Measurements from ENCODE around the gene MORF4L1.
"Not testable (repeated sequence)": the region's sequence is repeated elsewhere in the genome, so short reads cannot be mapped to it uniquely, and the experiment has no call there.

Gene MORF4L1

DNA sequence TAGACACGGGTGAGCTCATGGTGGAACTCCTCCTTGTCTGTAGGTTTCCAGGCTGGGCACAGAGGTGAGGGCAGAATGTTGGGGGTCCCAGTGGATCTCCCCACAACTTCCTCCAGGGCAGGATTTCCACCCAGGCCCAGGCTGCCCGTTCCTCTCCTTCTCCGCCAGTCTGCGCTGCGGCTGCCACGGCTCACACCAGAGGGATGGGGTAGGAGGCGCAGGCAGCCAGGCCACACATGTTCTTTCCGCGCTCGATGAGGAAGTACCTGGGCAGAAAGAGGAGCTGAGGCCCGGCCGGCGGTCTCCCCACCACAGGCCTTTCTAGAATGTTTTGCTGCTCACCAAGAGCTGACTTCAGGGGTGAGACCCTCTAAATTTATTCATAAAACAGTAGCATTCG lies 49.2 kb downstream of the MORF4L1 start:
- Histone ChIP-seq H3K4me3 (ENCODE audit: low read length) (no peak overlapping the region), H3K27me3 (ENCODE audit: insufficient read depth, low read length) (no peaks in the 10 kb centered on the region), H3K9me3 (ENCODE audit: insufficient read depth, low read depth, low read length) (no peaks in the 10 kb centered on the region), H3K9ac (ENCODE audit: low read depth, low read length) (no peak overlapping the region), H3K36me3 (ENCODE audit: insufficient read depth, low read depth, low read length) (peaks cover 35% of the 10 kb centered on the region), H3K27ac (ENCODE audit: low read length) (no peak overlapping the region), H3K4me1 (ENCODE audit: insufficient read depth, low read length) (no peaks in the 10 kb centered on the region)

DNA sequence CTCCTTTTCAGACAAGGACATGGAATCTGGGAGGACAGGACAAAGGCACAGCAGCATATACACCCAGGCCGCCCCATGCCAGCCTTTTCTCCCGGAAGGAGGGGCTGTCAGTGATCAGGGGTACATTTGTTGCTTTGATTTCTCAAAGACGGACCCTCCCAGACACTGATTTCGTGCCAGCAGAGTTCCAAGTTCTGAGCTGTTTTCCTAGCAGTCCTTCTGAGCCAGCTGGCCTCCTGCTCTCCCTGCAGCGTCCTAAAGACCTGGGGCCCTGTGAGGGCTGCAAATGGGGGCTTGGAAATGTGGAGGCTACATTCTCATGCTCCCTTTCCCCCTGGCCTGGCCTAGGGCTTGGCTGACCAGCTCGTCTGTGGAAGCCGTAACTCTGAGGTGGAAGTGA lies 49.8 kb downstream of the MORF4L1 start:
- Histone ChIP-seq H3K9ac (ENCODE audit: low read depth, low read length) (no peak overlapping the region), H3K36me3 (ENCODE audit: insufficient read depth, low read depth, low read length) (peaks cover 35% of the 10 kb centered on the region)

DNA sequence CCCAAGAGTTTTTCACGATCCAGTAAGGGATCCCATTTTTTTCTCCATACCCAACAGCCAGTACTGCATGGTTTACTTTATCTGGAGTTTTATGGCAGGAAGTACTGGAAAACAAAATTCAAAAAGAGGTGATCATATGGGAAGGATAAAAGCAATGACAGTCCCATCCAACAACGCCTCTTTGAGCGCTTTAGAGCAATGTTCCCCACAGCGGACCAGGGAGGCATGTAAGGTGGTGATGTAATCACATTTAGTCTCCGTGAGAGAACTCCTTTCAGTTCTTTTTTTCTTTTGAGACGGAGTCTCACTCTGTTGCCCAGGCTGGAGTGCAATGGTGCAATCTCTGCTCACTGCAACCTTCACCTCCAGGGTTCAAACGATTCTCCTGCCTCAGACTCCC lies 50.3 kb downstream of the MORF4L1 start:
- Histone ChIP-seq H3K27ac (ENCODE audit: low read length) (no peak overlapping the region), H3K4me1 (ENCODE audit: insufficient read depth, low read length) (no peaks in the 10 kb centered on the region), H3K9me3 (ENCODE audit: insufficient read depth, low read depth, low read length) (no peaks in the 10 kb centered on the region), H3K4me3 (ENCODE audit: low read length) (no peak overlapping the region), H3K27me3 (ENCODE audit: insufficient read depth, low read length) (no peaks in the 10 kb centered on the region), H3K9ac (ENCODE audit: low read depth, low read length) (no peak overlapping the region), H3K36me3 (ENCODE audit: insufficient read depth, low read depth, low read length) (peaks cover 35% of the 10 kb centered on the region)

More for the DNA sequence above, 49.8 kb downstream of the MORF4L1 start:
- no peaks in the 10 kb centered on the region for H3K9me3 ChIP-seq (ENCODE audit: insufficient read depth, low read depth, low read length)
- no peak overlapping the region for H3K27ac ChIP-seq (ENCODE audit: low read length)
- no peaks in the 10 kb centered on the region for H3K4me1 ChIP-seq (ENCODE audit: insufficient read depth, low read length)
- no peak overlapping the region for H3K4me3 ChIP-seq (ENCODE audit: low read length)
- no peaks in the 10 kb centered on the region for H3K27me3 ChIP-seq (ENCODE audit: insufficient read depth, low read length)

DNA sequence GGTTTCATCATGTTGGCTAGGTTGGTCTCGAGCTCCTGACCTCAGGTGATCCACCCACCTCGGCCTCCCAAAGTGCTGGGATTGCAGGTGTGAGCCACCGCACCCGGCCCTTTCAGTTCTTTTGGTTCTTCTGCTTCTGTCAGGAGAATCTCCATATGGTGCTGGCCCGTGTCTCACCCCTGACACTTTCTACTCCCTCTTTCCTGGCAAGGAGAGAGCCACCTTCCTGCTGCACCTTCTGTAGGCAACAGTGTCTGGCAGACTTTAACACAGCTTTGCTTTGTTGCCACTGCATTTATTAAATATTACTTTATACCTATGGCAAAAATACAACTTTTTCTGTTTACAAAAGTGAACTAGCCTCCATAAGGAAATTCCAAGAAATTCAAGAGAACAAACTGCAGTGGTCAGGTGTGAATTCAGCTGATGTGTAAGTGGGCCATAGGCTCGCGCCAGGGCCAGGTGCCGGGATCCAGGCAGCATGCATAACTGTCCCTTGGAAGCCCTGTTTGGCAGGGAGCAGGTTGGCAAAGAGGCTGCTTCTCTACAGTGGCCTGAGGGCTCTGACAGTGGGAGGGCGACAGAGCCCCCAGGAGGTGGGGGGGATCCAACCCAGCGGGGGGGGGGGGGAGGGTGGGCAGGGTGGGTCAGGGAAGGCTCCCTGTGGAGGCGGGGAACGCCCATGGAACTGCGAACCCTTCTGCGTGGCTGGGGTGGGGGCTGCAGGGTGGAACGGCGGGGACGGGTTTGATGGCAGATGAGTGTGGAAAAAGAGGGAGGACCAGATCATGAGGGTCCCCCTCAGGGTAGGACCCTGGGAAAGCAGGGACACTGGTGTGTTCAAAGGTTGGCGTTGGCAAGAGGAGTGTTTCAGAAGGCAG lies 51.0 kb downstream of the MORF4L1 start:
- Histone ChIP-seq H3K4me3 (ENCODE audit: low read length) (no peak overlapping the region), H3K9me3 (ENCODE audit: insufficient read depth, low read depth, low read length) (no peaks in the 10 kb centered on the region), H3K27me3 (ENCODE audit: insufficient read depth, low read length) (no peaks in the 10 kb centered on the region), H3K4me1 (ENCODE audit: insufficient read depth, low read length) (no peaks in the 10 kb centered on the region), H3K9ac (ENCODE audit: low read depth, low read length) (no peak overlapping the region), H3K36me3 (ENCODE audit: insufficient read depth, low read depth, low read length) (peaks cover 35% of the 10 kb centered on the region), H3K27ac (ENCODE audit: low read length) (no peak overlapping the region)

DNA sequence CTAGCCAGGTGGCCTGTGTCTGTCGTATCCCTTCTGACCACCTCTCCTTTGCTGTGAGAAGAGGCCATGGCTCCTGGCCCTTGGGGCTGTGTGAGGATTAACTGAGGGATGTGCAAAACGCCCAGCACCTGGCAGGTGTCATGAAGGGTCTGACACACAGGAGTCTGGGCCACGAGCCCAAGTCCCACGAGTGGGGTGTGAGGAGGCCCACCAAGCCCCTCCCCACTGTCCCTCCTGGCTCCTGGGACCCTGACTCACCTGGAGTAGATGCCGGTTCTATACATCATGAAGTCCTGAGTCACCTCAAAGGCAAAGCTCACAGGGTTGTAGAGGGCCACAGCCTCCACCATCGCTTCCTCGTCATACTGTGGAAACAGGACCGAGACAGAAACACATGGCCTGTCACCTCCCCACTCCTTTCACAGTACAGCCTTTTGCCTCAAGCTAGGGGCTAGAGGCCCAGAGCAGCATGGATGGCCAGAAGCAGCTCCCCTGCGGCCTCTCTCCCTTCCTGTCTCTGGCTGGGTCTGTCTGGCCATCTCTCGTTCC lies 52.5 kb downstream of the MORF4L1 start:
- Histone ChIP-seq H3K4me3 (ENCODE audit: low read length) (no peak overlapping the region), H3K9ac (ENCODE audit: low read depth, low read length) (no peak overlapping the region), H3K9me3 (ENCODE audit: insufficient read depth, low read depth, low read length) (no peaks in the 10 kb centered on the region), H3K36me3 (ENCODE audit: insufficient read depth, low read depth, low read length) (peaks cover 23% of the 10 kb centered on the region), H3K27me3 (ENCODE audit: insufficient read depth, low read length) (no peaks in the 10 kb centered on the region), H3K27ac (ENCODE audit: low read length) (no peak overlapping the region), H3K4me1 (ENCODE audit: insufficient read depth, low read length) (no peaks in the 10 kb centered on the region)

DNA sequence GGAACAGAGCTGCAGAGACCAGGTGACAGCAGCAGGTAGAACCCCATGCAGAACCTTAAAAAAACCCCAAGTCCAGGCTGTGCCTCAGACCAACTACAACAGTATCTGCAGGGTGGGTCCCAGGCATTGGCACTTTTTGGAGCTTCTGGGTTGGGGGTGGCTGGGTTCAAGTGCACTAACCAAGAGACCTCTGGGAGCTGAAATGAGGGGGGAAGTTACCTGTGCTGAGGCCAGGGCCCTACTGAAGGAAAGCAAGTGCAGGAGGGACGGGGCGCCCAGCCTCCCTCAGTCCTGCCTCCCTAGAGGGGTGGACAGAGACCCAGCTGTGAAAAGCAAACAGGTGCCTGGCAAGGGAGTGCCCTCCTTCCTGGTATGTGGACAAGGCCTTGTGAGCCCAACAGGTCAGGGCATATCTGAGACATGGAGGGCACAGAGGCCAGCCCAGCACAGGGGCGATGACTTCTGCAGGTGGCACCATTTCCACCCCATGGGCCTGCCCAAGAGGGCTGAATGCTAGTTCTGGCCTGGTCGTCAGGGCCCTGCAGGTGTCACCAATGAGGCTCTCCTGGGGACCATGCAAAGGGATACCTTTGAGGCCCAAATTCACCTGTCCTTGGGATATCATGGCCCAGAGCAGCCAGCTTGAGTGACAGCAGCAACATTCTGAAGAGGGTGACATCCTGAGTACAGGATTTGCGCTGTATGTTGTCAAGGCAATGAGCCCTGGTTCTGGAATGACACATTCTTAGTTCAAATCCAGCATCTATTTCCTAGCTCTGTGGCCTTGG lies 53.5 kb downstream of the MORF4L1 start:
- Histone ChIP-seq H3K27me3 (ENCODE audit: insufficient read depth, low read length) (no peaks in the 10 kb centered on the region), H3K4me3 (ENCODE audit: low read length) (no peak overlapping the region), H3K9me3 (ENCODE audit: insufficient read depth, low read depth, low read length) (no peaks in the 10 kb centered on the region), H3K36me3 (ENCODE audit: insufficient read depth, low read depth, low read length) (peaks cover 21% of the 10 kb centered on the region), H3K4me1 (ENCODE audit: insufficient read depth, low read length) (no peaks in the 10 kb centered on the region), H3K27ac (ENCODE audit: low read length) (no peak overlapping the region), H3K9ac (ENCODE audit: low read depth, low read length) (no peak overlapping the region)

DNA sequence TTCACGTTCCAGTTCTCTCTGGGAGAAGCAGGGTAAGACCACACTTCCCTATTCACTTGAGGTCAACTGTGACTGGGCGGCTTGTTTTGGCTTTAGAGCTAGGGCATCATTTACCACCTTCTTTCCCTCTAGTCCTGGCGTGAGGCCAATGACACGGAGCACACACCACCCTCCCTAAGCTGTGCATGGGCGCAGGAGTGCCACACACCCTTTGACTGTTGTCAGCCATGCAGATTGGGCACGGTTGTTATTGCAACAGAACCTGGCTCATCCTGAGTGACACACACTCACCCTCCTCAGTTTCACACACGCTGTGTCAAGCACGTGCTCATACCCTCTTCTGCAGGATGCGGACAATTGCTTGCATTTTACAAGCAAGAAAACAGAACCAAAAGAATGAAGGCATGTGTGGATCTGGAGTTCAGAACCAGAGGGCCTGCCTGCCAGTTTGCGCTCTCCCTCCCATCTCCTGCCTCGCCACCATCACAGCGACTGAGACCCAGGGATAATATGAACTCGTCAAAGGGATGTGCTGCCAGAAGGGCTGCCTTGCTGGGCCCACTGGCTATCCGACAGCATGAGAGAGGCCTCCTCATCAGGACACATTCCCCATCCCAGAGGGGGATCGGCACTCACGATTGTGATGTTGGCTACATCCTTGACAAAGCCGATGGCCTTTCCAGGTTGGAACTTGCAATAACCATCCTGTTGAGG lies 54.5 kb downstream of the MORF4L1 start:
- no peak overlapping the region for H3K27ac ChIP-seq (ENCODE audit: low read length)
- H3K9ac ChIP-seq (ENCODE audit: low read depth, low read length): no peak overlapping the region
- H3K27me3 ChIP-seq (ENCODE audit: insufficient read depth, low read length): no peaks in the 10 kb centered on the region
- H3K9me3 ChIP-seq (ENCODE audit: insufficient read depth, low read depth, low read length): no peaks in the 10 kb centered on the region
- peaks cover 10% of the 10 kb centered on the region for H3K36me3 ChIP-seq (ENCODE audit: insufficient read depth, low read depth, low read length)
- H3K4me3 ChIP-seq (ENCODE audit: low read length): no peak overlapping the region
- no peaks in the 10 kb centered on the region for H3K4me1 ChIP-seq (ENCODE audit: insufficient read depth, low read length)

DNA sequence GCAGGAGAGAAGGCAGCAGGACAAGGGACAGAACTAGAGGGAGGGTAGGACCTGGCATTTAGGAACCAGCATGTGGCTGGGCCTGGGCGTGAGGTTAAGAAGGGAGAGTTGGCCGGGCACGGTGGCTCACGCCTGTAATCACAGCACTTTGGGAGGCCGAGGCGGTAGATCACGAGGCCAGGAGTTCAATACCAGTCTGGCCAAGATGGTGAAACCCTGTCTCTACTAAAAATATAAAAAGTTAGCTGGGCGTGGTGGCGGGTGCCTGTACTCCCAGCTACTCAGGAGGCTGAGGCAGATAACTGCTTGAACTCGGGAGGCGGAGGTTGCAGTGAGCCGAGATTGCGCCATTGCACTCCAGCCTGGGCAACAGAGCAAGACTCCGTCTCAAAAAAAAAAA lies 55.5 kb downstream of the MORF4L1 start:
- not testable (repeated sequence) for H3K9ac ChIP-seq (ENCODE audit: low read depth, low read length); H3K36me3 ChIP-seq (ENCODE audit: insufficient read depth, low read depth, low read length); H3K27ac ChIP-seq (ENCODE audit: low read length); H3K27me3 ChIP-seq (ENCODE audit: insufficient read depth, low read length); H3K4me1 ChIP-seq (ENCODE audit: insufficient read depth, low read length); H3K9me3 ChIP-seq (ENCODE audit: insufficient read depth, low read depth, low read length); H3K4me3 ChIP-seq (ENCODE audit: low read length)

DNA sequence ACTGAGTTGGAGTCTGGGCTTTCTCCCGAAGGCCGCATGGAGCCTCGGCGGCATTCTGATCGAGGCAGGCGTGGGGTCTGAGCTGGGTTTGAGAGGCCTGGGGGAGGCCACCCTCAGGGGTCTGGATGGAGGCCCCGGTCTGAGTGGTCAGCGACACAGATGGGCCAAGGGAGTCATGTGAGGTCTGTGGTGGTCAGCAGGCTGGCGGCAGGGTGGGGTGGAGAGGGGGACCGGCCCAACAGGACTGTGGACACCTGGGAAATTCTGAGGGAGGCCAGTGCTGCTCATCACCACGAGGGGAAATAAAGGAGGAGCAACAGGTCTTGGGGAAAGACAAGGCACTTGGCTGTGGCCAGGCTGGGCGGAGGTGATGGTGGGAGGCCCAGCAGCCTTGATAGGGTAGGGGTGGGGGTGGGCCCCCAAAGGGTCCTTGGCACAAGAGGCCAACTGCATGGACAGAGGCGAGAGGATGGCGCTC lies 56.0 kb downstream of the MORF4L1 start:
- no peaks in the 10 kb centered on the region for H3K27me3 ChIP-seq (ENCODE audit: insufficient read depth, low read length)
- H3K27ac ChIP-seq (ENCODE audit: low read length): no peak overlapping the region
- no peak overlapping the region for H3K9ac ChIP-seq (ENCODE audit: low read depth, low read length)
- no peaks in the 10 kb centered on the region; the same call in 1 of the 2 replicates for H3K36me3 ChIP-seq (ENCODE audit: insufficient read depth, low read depth, low read length)
- no peak overlapping the region for H3K4me3 ChIP-seq (ENCODE audit: low read length)
- H3K4me1 ChIP-seq (ENCODE audit: insufficient read depth, low read length): no peaks in the 10 kb centered on the region
- no peaks in the 10 kb centered on the region for H3K9me3 ChIP-seq (ENCODE audit: insufficient read depth, low read depth, low read length)

DNA sequence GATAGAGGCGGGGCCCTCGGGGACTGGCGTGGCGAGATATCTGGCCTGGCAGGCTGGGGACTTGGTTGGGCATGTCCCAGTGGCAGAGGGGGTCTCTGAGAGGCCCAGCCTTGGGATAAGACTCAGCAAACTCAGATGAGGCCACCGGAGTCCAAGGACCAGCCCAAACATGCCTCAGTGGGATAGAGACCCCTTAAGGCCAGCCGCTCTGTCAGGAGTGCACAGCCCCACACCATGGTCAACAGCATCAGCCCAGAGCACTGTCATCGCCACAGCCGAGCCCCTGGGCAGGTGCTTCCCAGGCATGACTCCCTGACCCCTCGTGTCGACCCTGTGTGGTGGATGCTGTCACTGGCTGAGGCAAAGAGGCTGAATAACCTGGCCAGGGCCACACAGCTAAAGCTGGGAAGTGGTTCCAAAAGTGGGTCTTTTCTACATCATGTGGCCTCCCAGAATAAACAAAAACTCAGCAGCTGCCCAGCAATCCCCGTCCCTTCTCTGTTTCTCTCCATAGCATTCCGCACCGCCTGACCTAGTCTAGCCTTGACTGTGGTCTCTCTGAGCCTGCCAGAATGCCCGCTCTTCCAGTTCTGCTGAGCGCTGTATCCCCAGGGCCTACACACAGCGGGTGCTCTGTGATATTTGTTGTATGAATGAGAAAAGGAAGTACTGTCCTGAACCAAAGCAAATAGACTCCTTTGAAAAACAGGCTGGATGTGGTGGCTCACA lies 57.0 kb downstream of the MORF4L1 start:
- Histone ChIP-seq H3K27ac (ENCODE audit: low read length) (no peak overlapping the region), H3K27me3 (ENCODE audit: insufficient read depth, low read length) (no peaks in the 10 kb centered on the region), H3K4me1 (ENCODE audit: insufficient read depth, low read length) (no peaks in the 10 kb centered on the region), H3K9ac (ENCODE audit: low read depth, low read length) (no peak overlapping the region), H3K36me3 (ENCODE audit: insufficient read depth, low read depth, low read length) (no peaks in the 10 kb centered on the region), H3K4me3 (ENCODE audit: low read length) (no peak overlapping the region), H3K9me3 (ENCODE audit: insufficient read depth, low read depth, low read length) (no peaks in the 10 kb centered on the region)

All from iPS-20b (cell line).